Non-pigmented ciliary epithelial cell (primary cell): Measurements from ENCODE around the gene ZNF598.
"Not testable (repeated sequence)": the region's sequence is repeated elsewhere in the genome, so short reads cannot be mapped to it uniquely, and the experiment has no call there.

Experiments used
- DNase-seq: peaks from one replicate; pipeline ENCODE4 v3.0.0-alpha.2; 2010; ENCODE audit warnings: low read depth

ZNF598 gene

DNA sequence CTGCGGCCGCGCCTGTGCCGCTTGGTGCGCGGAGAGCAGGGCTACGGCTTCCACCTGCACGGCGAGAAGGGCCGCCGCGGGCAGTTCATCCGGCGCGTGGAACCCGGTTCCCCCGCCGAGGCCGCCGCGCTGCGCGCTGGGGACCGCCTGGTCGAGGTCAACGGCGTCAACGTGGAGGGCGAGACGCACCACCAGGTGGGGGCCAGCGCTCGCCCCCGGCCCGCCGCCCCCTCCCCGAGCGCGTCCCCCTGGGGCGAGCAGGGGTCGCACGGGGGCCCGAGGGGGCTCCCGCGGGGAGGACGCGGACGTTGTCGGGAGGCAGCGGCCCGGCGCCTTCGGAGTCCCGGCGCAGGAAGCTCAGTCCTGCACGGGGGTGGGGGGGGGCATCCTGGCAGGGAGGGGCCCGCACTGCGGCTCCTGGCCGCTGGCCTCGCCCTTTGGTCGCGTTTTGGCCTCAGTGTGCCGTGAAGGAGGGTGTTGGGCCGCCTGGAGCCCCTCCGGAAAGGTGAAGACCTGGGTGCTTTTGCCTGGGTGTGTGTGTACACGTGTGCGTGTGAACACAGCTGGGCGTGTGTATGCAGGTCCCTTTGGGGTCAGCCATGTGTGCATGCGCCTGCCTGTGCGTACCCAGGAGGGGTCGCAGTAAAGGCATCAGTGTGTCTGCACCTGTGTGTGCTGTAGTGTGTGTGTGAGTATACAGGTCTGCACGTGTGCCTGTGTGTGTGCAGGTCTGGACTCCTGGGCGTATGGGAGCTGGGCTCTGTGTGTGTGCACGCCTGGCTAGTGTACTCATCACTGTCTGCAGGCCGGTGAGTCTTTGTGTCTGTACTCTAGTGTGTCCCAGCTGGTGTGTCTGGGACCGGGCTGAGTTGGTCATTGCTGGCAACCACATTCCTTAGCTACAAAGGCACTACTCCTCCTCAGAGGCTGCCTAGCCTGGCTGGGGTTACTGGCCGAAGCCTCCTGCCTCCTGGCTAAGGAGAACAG is 17.7 kb upstream of the ZNF598 start:
- DNase-seq, result no peak

DNA sequence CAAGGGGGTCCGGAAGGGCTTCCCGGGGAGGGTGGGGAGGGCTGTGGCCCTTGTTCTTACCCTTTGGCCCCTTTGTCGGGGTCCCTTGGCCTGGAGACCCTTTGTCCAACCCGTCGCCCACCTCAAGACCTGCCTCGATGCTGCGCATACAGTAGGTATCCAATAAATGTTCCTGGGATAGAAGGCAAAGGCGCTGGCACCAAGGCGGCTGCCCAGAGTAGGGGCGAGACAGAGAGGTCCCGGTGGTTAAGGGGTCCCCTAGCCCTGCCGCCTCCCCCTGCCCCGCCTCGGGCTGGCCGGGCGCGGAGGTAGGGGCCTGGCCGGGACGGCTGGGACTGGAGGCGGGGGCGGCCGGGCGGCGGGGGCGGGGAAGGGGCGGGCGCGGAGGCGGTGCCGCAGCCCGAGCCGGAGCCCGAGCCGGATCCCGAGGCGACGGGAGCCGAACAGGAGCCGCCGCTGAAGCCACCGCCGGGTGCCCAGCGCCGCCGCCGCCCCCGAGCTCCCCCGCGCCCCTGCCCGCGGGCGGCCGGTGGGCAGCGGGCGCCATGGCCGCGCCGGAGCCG is 16.9 kb upstream of the ZNF598 start, which contains the start of gene NHERF2:
TSS of gene NHERF2 (plus strand) at position 442 of the 563 bp plus-strand sequence. CDS start at position 546, 104 bp downstream.
- no peak for DNase-seq

DNA sequence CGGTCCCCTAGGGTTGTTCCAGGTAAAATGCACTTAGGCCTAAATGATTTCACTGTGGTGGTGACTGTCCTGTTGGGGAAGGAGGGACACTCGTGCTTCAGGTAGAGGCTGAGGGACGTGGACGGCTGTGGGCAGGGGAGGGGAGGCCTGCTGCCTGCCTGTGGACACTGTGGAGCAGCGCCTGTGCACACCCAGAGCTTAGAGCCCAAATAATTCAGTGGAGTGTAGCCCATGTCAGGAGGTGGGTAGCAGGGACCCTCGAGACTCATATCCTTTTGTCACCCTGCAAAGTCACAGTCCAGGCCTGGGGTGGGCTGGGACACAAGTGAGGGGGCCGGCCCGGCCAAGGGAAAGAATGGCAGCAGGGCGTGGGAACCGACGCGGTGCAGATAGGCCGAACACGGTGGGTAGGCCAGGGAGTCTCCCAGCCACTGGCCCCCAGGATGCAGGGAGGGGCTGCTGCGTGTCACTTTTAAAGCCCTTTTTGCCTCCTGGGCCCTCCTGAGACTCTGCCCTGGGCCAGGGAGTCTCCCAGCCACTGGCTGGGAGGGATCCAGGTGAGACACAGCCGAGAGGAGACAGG is 16.3 kb upstream of the ZNF598 start:
- DNase-seq, result no peak

DNA sequence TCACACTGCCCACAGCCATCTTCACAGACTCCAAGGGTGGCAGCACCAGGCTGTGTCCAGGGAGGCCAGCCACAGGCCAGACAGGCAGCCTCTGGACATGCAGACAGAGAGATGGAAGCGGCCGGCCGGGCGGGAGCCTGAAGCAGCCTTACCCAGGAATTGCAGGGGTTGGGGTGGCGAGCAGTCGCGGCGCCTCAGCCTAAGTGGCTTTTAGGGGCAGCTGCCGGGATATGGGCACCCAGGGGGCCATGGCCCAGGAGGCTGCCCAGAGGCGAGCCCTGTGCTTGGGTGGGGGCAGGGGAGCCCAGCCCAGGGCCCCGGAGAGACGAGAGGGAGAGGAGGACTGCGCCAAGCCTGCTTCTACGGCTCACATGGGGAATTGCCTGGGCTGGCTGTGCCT is 15.6 kb upstream of the ZNF598 start:
- DNase-seq, result no peak

DNA sequence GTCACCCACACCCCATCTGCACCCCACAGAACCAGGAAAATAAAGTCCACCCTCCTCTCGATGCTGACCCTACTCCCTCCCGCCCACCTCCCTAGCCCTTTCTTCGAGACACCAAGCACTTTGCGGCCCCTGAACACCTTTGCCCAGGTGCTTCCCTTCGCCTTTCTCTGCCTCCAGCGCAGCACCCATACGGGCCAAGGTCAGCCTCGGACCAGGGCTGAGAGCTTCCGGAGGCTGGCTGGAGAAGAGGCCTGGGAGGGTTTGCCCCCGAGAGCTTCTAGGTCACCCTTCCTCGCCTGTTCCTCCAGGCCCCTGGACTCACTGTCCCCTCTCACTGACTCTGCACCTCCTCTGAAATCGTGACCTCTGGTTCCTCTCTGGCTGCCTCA is 14.4 kb upstream of the ZNF598 start:
- no peak for DNase-seq

DNA sequence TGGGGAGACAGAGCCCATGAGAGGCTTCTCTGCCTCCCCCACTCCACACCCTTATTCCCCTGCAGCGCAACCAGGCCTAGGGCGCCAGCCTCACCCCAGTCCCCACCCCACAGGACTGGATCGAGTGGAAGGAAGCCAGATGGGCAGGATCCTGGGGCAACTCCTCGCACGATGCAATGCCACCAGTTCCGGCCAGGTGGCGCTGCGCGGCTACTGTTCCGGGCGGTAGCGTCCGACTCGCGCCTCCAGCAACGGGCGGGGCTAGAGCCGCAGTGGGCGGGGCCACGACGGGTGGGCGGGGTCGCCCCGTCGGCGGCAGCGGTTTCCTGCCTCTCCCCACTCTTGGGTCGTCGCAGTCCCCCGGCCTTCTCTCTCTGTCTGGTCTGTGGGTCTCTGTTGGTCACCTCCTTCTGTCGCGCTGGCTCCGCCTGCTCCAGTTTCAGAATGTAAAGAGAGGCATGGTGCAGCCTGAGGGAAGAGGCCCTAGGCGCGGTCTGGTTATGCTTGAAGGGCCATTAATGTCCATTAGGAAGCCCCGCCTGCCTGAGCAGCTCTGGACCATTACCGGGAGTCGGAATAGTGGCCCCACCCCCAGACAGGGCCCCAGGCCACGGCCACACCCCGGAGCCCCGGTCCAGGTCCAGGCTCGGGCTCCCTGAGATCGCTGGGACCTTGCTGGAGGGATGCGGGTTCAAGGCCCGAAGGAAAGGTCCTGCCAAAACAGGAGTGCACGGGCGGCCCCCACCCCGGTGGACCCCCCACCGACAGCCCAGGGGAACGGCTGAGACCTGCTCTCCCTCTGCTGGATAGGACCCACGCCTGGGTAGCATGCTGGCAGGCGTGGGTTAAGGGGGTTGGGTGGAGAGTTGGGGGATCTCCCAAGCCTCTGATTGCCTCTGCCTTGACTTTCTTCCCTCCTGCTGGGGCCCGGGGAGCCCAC is 13.7 kb upstream of the ZNF598 start:
- no peak for DNase-seq

DNA sequence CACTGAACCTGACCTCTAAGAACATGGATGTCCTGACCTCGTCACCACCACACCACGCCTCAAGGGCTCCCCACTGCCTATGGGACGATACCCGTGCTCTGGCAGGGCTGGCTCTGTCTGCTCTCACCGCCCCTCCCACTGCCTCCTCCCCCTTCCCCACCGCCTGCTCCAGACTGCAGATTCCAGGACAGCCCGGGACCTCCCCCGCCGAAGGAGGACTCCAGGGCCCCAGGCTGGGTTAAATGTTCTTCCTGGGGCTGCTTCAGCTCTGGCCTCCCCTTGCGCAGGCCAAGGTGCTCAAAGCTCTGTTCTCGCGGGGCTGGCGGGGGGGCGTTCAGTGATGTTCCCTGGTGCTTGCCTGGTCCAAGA is 13.1 kb upstream of the ZNF598 start:
- no peak for DNase-seq

DNA sequence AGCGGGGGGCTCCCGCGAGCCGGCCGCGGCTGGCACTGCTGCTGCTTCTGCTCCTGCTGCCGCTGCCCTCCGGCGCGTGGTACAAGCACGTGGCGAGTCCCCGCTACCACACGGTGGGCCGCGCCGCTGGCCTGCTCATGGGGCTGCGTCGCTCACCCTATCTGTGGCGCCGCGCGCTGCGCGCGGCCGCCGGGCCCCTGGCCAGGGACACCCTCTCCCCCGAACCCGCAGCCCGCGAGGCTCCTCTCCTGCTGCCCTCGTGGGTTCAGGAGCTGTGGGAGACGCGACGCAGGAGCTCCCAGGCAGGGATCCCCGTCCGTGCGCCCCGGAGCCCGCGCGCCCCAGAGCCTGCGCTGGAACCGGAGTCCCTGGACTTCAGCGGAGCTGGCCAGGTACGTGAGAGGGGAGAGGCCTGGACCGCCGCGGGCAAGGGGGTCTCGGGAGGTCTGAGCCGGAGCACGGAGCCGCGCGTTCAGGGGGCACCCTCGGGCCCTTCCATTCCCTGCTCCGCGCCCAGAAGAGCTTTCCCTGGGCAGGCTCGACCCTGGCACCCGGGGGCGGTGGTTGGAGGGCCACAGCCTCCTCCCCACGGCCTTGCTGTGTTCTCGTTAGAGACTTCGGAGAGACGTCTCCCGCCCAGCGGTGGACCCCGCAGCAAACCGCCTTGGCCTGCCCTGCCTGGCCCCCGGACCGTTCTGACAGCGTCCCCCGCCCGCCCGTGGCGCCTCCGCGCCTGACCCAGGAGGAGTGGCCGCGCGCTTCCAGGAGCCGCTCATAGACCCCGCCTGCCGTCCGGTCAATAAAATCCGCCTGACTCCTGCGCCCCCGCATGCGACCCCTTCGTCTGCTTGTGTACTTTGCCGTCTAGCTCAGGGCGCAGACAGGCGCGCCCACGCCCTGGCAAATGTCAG is 10.6 kb upstream of the ZNF598 start:
- DNase-seq, result no peak

DNA sequence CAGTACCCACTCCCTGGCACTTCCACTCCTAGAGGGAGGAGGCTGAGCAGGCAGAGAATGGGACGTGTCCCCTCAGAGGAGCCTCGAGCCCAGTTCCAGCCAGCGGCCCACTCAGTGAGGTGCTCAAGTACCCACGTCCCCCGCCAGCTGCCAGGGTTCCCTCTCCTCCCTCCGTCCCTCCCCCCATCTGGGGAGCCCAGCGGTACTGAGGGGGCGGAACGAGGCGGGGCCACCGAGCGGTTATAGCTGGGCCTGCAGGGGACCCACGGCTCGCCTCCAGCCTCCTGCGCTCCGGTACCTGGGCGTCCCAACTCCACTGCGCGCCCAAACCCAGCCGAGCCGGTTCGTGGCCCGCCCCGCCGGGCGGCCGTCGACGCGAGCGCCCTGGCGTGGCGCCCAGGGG is 9.9 kb upstream of the ZNF598 start, which contains the start of gene NPW:
TSS of gene NPW (plus strand) at position 268 of the 403 bp plus-strand sequence.
- no peak for DNase-seq

DNA sequence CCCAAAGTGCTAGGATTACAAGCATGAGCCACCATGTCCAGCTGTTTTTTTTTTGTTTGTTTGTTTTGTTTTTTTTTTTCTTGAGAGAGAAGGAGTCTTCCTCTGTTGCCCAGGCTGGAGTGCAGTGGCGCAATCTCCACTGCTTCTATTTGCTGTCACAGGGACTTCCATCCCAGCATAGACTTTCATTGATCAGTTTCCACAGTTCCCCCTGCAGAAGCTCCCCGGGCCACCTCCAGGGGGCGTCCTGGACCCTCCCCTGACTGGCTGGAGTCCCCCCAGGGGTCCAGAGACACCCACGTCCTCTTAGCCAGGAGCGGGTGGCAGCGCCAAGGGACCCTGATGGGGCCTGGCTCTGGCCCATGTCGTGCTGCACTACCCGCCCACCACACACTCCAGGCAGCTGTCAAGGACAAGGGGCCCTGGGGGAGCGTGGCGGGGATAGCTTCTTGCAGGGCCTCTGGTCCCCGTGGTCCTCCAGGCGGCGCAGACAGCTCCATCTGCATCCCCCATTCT is 6.8 kb upstream of the ZNF598 start:
- DNase-seq, result no peak

DNA sequence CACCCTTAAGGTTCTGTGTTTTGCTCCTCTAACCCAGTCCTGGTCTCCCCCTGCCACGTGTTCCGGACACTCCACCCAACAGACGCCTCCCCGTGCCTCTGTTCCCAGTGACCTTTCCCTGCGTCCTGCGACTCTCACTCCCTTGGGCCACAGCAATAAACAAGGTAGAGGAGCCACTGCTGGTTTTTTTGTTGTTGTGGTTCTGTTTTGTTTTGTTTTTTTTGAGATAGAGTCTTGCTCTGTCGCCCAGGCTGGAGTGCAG is 6.3 kb upstream of the ZNF598 start:
- no peak for DNase-seq

DNA sequence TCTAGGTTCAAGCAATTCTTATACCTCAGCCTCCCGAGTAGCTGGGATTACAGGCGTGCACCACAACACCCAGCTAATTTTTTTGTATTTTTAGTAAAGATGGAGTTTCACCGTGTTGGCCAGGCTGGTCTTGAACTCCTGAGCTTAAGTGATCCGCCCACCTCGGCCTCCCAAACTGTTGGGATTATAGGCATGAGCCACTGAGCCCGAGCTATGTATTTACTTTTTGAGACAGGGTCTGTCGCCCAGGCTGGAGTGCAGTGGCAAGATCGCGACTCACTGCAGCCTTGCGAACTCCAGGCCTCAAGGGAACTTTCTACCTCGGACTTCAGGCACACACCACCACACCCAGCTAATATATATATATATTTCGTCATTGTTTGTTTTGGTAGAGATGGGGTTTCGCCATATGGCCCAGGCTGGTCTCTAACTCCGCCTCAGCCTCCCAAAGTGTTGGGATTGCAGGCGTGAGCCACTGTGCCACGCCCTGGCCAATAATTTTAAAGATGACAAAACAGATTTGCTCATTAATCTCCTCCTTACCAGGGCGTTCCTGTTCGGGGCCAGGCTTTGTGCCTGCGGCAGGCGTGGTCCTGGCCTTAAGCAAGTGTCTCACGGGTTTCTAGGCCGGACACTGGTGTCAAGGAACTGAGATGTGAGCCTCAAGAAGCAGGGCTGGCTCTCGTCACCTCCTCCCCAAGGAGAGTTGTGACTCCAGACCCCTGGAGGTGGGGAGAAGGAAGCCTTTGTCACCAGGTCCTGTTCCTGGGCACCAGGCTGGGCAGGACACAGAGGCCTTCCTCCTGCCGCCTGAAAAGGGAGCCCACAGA is 5.7 kb upstream of the ZNF598 start:
- DNase-seq, result no peak

DNA sequence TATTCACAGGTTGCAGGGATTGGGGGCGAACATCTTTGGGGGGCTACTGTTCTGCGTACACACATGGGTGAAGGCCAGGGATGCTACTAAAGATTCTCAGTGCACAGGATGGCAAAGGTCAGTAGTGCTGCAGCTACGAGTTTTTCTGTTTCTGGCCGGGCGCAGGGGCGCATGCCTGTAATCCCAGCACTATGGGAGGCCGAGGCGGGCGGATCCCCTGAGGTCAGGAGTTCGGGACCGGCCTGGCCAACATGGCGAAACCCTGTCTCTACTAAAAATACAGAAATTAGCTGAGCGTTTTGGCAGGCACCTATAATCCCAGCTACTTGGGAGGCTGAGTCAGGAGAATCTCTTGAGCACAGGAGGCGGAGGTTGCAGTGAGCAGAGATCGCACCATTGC is 3.9 kb upstream of the ZNF598 start:
- DNase-seq, result no peak

DNA sequence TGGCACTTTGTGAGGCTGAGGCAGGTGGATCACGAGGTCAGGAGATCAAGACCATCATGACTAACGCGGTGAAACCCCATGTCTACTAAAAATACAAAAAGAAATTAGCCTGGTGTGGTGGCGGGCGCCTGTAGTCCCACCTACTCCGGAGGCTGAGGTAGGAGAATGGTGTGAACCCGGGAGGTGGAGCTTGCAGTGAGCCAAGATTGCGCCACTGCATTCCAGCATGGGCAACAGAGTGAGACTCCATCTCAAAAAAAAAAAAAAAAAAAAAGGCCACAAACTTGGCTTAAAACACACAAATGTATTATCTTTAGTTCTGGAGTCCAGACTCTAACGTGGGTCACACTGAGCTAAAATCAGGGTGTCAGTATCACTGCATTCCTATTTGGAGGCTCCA is 2.1 kb upstream of the ZNF598 start:
- DNase-seq, result not testable (repeated sequence)

DNA sequence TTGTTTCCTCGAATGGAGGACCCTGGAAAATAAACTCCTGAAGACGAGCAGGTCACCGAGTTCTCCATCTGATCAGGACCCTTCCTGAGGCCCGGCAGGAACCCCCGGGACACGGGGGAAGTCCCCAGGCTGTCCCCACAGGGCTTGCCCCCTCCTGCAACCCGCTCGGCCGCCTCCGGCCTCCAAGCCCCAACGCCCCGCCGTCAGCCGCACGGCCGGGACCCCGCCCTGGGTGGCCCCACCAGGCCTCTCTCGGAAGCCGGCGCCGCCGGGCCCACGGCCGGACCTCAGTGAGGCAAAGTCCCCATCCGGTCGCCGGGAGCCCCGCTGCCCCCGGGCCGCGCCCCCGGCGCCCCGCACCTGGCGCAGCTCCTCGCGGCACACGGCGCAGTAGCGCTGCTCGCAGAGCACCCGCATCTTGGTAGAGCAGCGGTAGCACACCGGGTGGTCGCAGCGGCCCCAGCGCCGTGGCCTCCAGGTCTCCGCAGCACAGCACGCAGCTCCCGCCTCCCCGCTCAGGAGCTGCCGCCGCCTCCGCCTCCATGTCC is 383 bp downstream of the ZNF598 start:
- no peak for DNase-seq

DNA sequence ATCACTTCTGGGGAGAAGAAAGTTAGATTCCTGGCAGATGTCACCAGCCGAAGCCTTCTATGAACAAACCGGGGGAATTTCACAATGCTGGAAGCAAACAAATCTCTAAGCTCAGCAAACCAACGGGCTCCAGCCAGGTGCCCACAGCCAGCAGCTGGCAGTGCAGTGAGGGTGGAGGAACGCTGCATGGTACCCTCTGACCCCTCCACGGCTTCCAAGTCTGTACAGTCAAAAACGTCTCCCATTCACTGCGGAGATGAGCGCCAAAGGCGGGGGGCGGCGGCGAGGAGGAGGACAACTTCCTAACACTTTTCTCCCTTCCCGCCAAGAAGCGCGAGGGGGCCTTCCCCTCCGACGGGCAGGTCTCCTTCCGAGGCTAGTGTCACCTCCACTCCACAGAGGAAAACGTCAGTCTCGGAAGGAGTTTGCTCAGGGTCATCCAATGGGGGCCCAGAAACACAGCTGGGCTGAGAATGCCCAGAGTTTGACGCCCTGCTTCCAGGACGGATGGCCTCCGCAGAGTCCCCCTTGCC is 924 bp downstream of the ZNF598 start:
- no peak for DNase-seq

DNA sequence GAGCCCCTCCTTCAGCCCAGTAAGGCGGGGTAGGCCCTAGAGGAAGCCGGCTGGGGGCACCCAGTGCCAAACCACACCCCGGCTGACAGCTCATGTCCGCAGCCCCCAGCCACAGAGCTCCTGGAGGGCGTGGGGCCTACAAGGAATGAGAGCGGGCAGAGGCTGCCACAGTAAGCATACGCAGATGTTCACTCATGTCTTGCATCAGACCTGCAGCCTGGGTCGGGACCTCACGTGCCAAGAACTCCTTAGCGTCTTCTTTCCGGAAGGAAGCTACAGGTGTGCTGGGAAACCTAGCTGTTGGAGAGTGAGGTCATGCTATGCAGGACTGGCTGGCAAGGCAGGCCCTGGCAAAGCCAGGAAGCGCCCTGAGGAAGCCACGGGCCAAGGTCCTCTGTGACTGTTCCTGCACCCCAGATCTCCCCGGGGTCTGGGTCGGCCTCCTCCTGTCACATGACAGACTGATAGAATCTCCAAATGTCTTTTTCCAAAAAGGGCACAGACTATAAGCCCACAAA is 1.6 kb downstream of the ZNF598 start:
- no peak for DNase-seq

DNA sequence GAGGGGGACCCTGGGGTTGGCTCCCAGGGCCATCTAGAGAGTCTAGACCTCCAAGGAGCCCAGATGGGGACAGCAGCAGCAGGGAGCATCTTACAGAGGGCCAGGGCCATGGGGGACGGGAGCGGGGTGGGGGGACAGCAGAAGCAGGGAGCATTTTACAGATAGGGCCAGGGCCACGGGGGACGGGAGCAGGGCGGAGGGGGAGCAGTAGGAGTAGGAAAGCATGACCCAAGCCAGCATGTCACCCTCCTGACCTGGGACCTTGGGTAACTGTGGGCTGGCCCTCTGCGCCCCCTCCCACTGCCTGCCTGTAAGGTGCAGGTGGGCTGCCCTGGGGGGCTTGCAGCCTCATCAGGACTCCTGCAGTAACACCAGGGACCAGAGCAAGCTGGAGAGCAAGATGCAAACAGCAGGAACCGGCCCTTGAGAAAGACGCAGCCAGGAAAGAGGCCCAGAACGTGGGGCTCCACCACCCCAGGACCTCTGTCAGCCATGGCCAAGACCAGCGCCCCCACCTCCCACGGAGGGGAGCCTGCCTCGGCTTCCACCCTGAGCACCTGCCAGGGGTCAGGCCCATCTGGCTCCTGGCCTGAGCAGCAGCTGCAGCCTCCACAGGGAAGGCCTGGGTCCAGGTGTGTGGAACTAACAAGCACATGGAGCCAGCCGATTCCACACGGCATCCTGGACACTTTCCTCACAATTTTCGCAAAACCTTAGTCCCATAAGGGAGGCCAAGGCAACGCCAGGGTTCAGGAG is 2.4 kb downstream of the ZNF598 start:
- DNase-seq, result no peak
